GM12878 (cell line): ENCODE measurements around the gene IL17RE. TPM values are rescaled to one million over a fixed set of nuclear protein-coding genes. Genes with fewer than 3 reads are reported as not detected.

Source experiments
- ATAC-seq: fragments of 200-7000 bp; cut with Tn5 transposase; 3 replicates; pipeline ENCODE4 v1.9.1; 2020; ENCODE audit warnings: mild to moderate bottlenecking, moderate library complexity
- BruUV-seq: library from RNA; stranded (reverse); fragments of 400-500 nt; replicated peaks from 2 replicates; lab custom pipeline; 2021; lab: Mats Ljungman, UMichigan
- CTCF ChIA-PET: fragments of 300-600 bp; sonication (Branson Sonifier 250); formaldehyde crosslinking; extraction: SDS; loops from one replicate; lab custom pipeline; 2021; ENCODE audit warnings: inconsistent platforms; lab: Yijun Ruan, JAX
- POLR2A ChIA-PET: fragments of 350-600 bp; formaldehyde crosslinking; extraction: SDS; loops from one replicate; lab custom pipeline; 2021; ENCODE audit warnings: inconsistent platforms; lab: Charles Lee
- RAD21 ChIA-PET: fragments of 300-600 bp; sonication (Branson Sonifier 250); formaldehyde crosslinking; loops from one replicate; lab custom pipeline; 2023; ENCODE audit warnings: antibody characterized with exemption; ENCODE audit not compliant: unreplicated experiment; lab: Charles Lee
- SMC1A ChIA-PET: fragments of 300-600 bp; sonication (Branson Sonifier 250); formaldehyde crosslinking; loops from one replicate; lab custom pipeline; 2023; ENCODE audit not compliant: unreplicated experiment, uncharacterized antibody; lab: Charles Lee
- DNase-seq: peaks from one replicate; pipeline ENCODE4 v3.0.0-alpha.2; 2011; ENCODE audit warnings: low read depth, low spot score
- FAIRE-seq: peaks from 3 replicates; lab custom pipeline; 2011; peaks lifted over from hg19 to GRCh38; lab: Jason Lieb, UNC
- H2AFZ ChIP-seq: 2 replicates; pipeline ENCODE4 v1.6.0; 2011; ENCODE audit warnings: low read depth, low read length, control low read depth; ENCODE audit not compliant: control insufficient read depth
- H3K27ac ChIP-seq: 2 replicates; pipeline ENCODE4 v1.5.1; 2011; ENCODE audit warnings: control low read depth; ENCODE audit not compliant: control insufficient read depth, insufficient read depth
- H3K27me3 ChIP-seq, 2 experiments: replicated peaks in 1 of 2; 2 replicates each; pipeline versions ENCODE4 v1.6.0 to v1.6.1; 2011; ENCODE audit warnings: low read length in 1 of 2; ENCODE audit not compliant: control insufficient read depth in 2 of 2, insufficient read depth in 2 of 2
- H3K36me3 ChIP-seq, 2 experiments: 2 replicates each; pipeline ENCODE4 v1.5.1; 2011; ENCODE audit warnings: low read length in 1 of 2; ENCODE audit not compliant: control insufficient read depth in 2 of 2, insufficient read depth in 2 of 2
- H3K4me1 ChIP-seq: 2 replicates; pipeline ENCODE4 v1.6.1; 2011; ENCODE audit warnings: mild to moderate bottlenecking, low read length, moderate library complexity, mixed read lengths; ENCODE audit not compliant: control insufficient read depth, insufficient read depth
- H3K4me2 ChIP-seq: 2 replicates; pipeline ENCODE4 v1.6.0; 2011; ENCODE audit warnings: control low read depth; ENCODE audit not compliant: control insufficient read depth, insufficient read depth
- H3K4me3 ChIP-seq: fragments of 200-600 bp; sonication (generic); 2 replicates; pipeline ENCODE4 v1.5.1; 2016
- H3K79me2 ChIP-seq: 2 replicates; pipeline ENCODE4 v1.6.0; 2011; ENCODE audit warnings: low read length; ENCODE audit not compliant: control insufficient read depth, insufficient read depth
- H3K9ac ChIP-seq: 2 replicates; pipeline ENCODE4 v1.8.0; 2011; ENCODE audit warnings: low read length, control low read depth, mixed read lengths; ENCODE audit not compliant: control insufficient read depth, insufficient read depth
- H3K9me3 ChIP-seq: replicated peaks from 3 replicates; pipeline ENCODE4 v1.5.1; 2011; ENCODE audit warnings: mild to moderate bottlenecking, low read length; ENCODE audit not compliant: control insufficient read depth, insufficient read depth
- H4K20me1 ChIP-seq: 2 replicates; pipeline ENCODE4 v1.6.0; 2011; ENCODE audit not compliant: control insufficient read depth, insufficient read depth
- BHLHE40 ChIP-seq, 2 experiments: fragments of 450-650 bp in 1 of 2; IDR thresholded peaks; 2 replicates each; pipeline ENCODE4 v1.6.1; 2011 to 2017; ENCODE audit warnings: low read depth in 2 of 2, borderline replicate concordance in 1 of 2, improper control_type of control experiment in 1 of 2, low read length in 1 of 2, mild to moderate bottlenecking in 1 of 2
- CBFB ChIP-seq: IDR thresholded peaks from 2 replicates; pipeline ENCODE4 v1.6.1; 2016; ENCODE audit warnings: antibody characterized with exemption, low read depth
- CEBPB ChIP-seq, 2 experiments: fragments of 150-350 bp in 1 of 2; IDR thresholded peaks; 2 replicates each; pipeline ENCODE4 v1.6.1; 2012 to 2014; ENCODE audit warnings: low read depth in 2 of 2, low read length in 2 of 2, borderline replicate concordance in 1 of 2, inconsistent platforms in 1 of 2
- DPF2 ChIP-seq: fragments of 450-650 bp; IDR thresholded peaks from 2 replicates; pipeline ENCODE4 v1.6.1; 2017; ENCODE audit warnings: mild to moderate bottlenecking
- ESRRA ChIP-seq: IDR thresholded peaks from 2 replicates; pipeline ENCODE4 v1.6.1; 2012; ENCODE audit warnings: mild to moderate bottlenecking, low read length, improper control_type of control experiment
- EZH2 ChIP-seq: IDR thresholded peaks from 2 replicates; pipeline ENCODE4 v1.6.1; 2012; ENCODE audit warnings: low read depth, mild to moderate bottlenecking, control low read depth, inconsistent platforms, low read length, borderline replicate concordance; ENCODE audit not compliant: control insufficient read depth
- FOXM1 ChIP-seq: IDR thresholded peaks from 2 replicates; pipeline ENCODE4 v1.6.1; 2012; ENCODE audit warnings: low read depth, mild to moderate bottlenecking, inconsistent platforms, low read length, moderate library complexity
- HDAC6 ChIP-seq: fragments of 200-600 bp; sonication (generic); IDR thresholded peaks from one replicate; pipeline ENCODE4 v1.8.0; 2017; ENCODE audit warnings: antibody characterized with exemption; ENCODE audit not compliant: unreplicated experiment
- MLLT1 ChIP-seq: fragments of 450-650 bp; IDR thresholded peaks from 2 replicates; pipeline ENCODE4 v1.6.1; 2016; ENCODE audit warnings: mild to moderate bottlenecking
- PAX8 ChIP-seq: fragments of 450-650 bp; IDR thresholded peaks from 2 replicates; pipeline ENCODE4 v1.6.1; 2017; ENCODE audit warnings: mild to moderate bottlenecking, moderate library complexity
- POLR2AphosphoS5 ChIP-seq: IDR thresholded peaks from 2 replicates; pipeline ENCODE4 v1.6.1; 2011; ENCODE audit warnings: mild to moderate bottlenecking, low read length, inconsistent platforms
- RAD51 ChIP-seq: fragments of 450-650 bp; IDR thresholded peaks from 2 replicates; pipeline ENCODE4 v1.6.1; 2016; ENCODE audit warnings: moderate library complexity, mild to moderate bottlenecking, inconsistent platforms
- SMARCA5 ChIP-seq: fragments of 450-650 bp; IDR thresholded peaks from 2 replicates; pipeline ENCODE4 v1.6.1; 2017; ENCODE audit warnings: mild to moderate bottlenecking
- SPI1 ChIP-seq: IDR thresholded peaks from 2 replicates; pipeline ENCODE4 v1.6.1; 2011; ENCODE audit warnings: low read depth, mild to moderate bottlenecking, low read length, moderate library complexity, borderline replicate concordance; ENCODE audit not compliant: insufficient read depth
- TCF12 ChIP-seq: IDR thresholded peaks from 2 replicates; pipeline ENCODE4 v1.6.1; 2011; ENCODE audit warnings: low read depth, mild to moderate bottlenecking, low read length
- ZBTB33 ChIP-seq: fragments of 450-650 bp; IDR thresholded peaks from 2 replicates; pipeline ENCODE4 v1.6.1; 2017; ENCODE audit warnings: mild to moderate bottlenecking
- WGBS: methylation state at CpG from one replicate; pipeline ENCODE4 v1.1.6; 2016; ENCODE audit warnings: low lambda C conversion rate; ENCODE audit not compliant: insufficient replicate concordance, insufficient coverage; ENCODE audit errors: missing lambda C conversion rate; 5-methylcytosine and 5-hydroxymethylcytosine counted together
- in situ Hi-C: fragments of 300-500 bp; cut with MboI; formaldehyde crosslinking; loops from 9 replicates; pipeline ENCODE4 v1.14.3; 2018; ENCODE audit warnings: mixed read lengths
- intact Hi-C: fragments of 100-400 bp; cut with micrococcal nuclease; formaldehyde crosslinking; loops from one replicate; pipeline ENCODE4 v1.14.2; 2022; ENCODE audit not compliant: unreplicated experiment
- polyA plus RNA-seq, 11 experiments: library from polyadenylated mRNA; depleted of rRNA in 4 of 11; unstranded in 6 of 11; stranded (reverse) in 5 of 11; fragments of >200 nt; fragmentation: Nextera tagmentation in 4 of 11; fragmentation: Illumina TruSeq in 1 of 11; extraction: Ambion mirVana in 4 of 11; extraction: Trizol in 1 of 11; gene quantifications; 1 replicate in 1 of 11; 2 replicates in 10 of 11; pipeline versions ENCODE4 v1.2.1 to v1.2.3, GENCODE V29; 2011 to 2016; ENCODE audit warnings: inconsistent platforms in 2 of 11, missing spikeins in 2 of 11, low read depth in 1 of 11
- total RNA-seq, 4 experiments: library from RNA; depleted of rRNA in 3 of 4; stranded (reverse); fragments of >200 nt in 3 of 4; fragmentation: Illumina TruSeq in 1 of 4; extraction: Trizol in 1 of 4; gene quantifications; 2 replicates each; pipeline versions ENCODE4 v1.2.1 to v1.2.3, GENCODE V29; 2013 to 2021
- TF ChIP-seq, protein P1 (sequence below): fragments of 450-650 bp; IDR thresholded peaks from 2 replicates; pipeline ENCODE4 v1.6.1; 2017; ENCODE audit warnings: low read depth, mild to moderate bottlenecking, moderate library complexity

The IL17RE gene
- total and polyA plus RNA-seq, 10 of the 15 experiments (the other 5 are each of a cell fraction or from before 2014, with no cell fraction given) = 0.04 to 0.51 (median 0.12) TPM; not detected in 2

GRCh38 chr3:9898467-9899241 is 4.0 kb upstream of the IL17RE start:
- Histone ChIP-seq H3K4me2 (no peak overlapping the region), H3K4me3 (no peak overlapping the region), H3K9ac (no peak overlapping the region), H3K79me2 (peaks cover 1% of the 10 kb centered on the region), H3K27ac (no peak overlapping the region), H4K20me1 (no peaks in the 10 kb centered on the region), H3K4me1 (peaks cover 8% of the 10 kb centered on the region), H3K9me3 (no peaks in the 10 kb centered on the region), H2AFZ (no peak overlapping the region), H3K27me3 (no peaks in the 10 kb centered on the region), H3K36me3 (peaks cover 0 to 2% of the 10 kb centered on the region in 2 experiments; a peak in 2 of 4 replicates)
- RAD21 ChIA-PET = interaction anchor here (1.1 to 1.6 kb wide), 3 partner anchors 19 to 34 kb away, joined by 3 to 5 read pairs (median 4); no protein-coding TSS in a partner anchor
- no peak for FAIRE-seq
- intact Hi-C loops (no loop called here), in situ Hi-C loops (no loop called here)
- no peak for DNase-seq
- 92% methylated on average over 8 of the region's 8 CpGs for WGBS
- SMC1A ChIA-PET = interaction anchor here (0.9 to 1.3 kb wide), 3 partner anchors 9 to 33 kb away, joined by 3 to 4 read pairs (median 4); no protein-coding TSS in a partner anchor
- no TSS peak for BruUV-seq
- POLR2A ChIA-PET = interaction anchor here (1.2 kb wide), 1 partner anchor 9 kb away, joined by 4 read pairs; no protein-coding TSS in a partner anchor
- ATAC-seq = peak; percentile 21
- CTCF ChIA-PET = interaction anchor here (1.0 to 2.0 kb wide), 2 partner anchors 15 to 34 kb away, joined by 3 to 7 read pairs; no protein-coding TSS in a partner anchor
- TF ChIP-seq EZH2 (no peak), SPI1 (no peak), MLLT1 (0 out of 2 replicates have a peak, but pooled peaks have one; percentile 24), FOXM1 (no peak), HDAC6 (no peak), CEBPB (IDR thresholded peaks at IDR 0.05; ENCODE audit: borderline replicate concordance in 1 of 2, low read depth in 2 of 2, low read length in 2 of 2) (no peak), ZBTB33 (0 out of 2 replicates have a peak, but pooled peaks have one; percentile 58), DPF2 (no peak), ESRRA (no peak), POLR2AphosphoS5 (no peak), TCF12 (no peak), RAD51 (no peak), BHLHE40 (IDR thresholded peaks at IDR 0.05; ENCODE audit: borderline replicate concordance in 1 of 2, low read depth in 2 of 2, low read length in 1 of 2) (peak in 1 of 2 experiments; percentile 41; a peak in 1 of 4 replicates), PAX8 (no peak), CBFB (no peak), SMARCA5 (no peak)
- TF ChIP-seq, protein P1, sequence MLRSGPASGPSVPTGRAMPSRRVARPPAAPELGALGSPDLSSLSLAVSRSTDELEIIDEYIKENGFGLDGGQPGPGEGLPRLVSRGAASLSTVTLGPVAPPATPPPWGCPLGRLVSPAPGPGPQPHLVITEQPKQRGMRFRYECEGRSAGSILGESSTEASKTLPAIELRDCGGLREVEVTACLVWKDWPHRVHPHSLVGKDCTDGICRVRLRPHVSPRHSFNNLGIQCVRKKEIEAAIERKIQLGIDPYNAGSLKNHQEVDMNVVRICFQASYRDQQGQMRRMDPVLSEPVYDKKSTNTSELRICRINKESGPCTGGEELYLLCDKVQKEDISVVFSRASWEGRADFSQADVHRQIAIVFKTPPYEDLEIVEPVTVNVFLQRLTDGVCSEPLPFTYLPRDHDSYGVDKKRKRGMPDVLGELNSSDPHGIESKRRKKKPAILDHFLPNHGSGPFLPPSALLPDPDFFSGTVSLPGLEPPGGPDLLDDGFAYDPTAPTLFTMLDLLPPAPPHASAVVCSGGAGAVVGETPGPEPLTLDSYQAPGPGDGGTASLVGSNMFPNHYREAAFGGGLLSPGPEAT = no peak
